NT2/D1 (cell line): Measurements from ENCODE around the gene SPOCD1.

Experiments
- DNase-seq: peaks from one replicate; pipeline ENCODE4 v3.0.0-alpha.2; 2011; ENCODE audit warnings: low read depth, low spot score
- H3K27me3 ChIP-seq: 2 replicates; pipeline ENCODE4 v1.6.0; 2011; ENCODE audit warnings: mild to moderate bottlenecking; ENCODE audit not compliant: insufficient read length, insufficient read depth
- H3K36me3 ChIP-seq: 2 replicates; pipeline ENCODE4 v1.6.1; 2011; ENCODE audit warnings: mild to moderate bottlenecking, low read length, mixed read lengths; ENCODE audit not compliant: insufficient read depth, insufficient read length
- H3K4me1 ChIP-seq: 2 replicates; pipeline ENCODE4 v1.5.1; 2011; ENCODE audit not compliant: insufficient read depth, insufficient read length
- H3K4me3 ChIP-seq: 2 replicates; pipeline ENCODE4 v1.5.1; 2011; ENCODE audit warnings: low read depth; ENCODE audit not compliant: insufficient read length
- H3K9ac ChIP-seq: 2 replicates; pipeline ENCODE4 v1.6.0; 2011; ENCODE audit warnings: low read depth; ENCODE audit not compliant: insufficient read length
- H3K9me3 ChIP-seq: 2 replicates; pipeline ENCODE4 v1.5.1; 2011; ENCODE audit warnings: mild to moderate bottlenecking, low read length; ENCODE audit not compliant: insufficient read depth
- SUZ12 ChIP-seq: IDR thresholded peaks from 2 replicates; pipeline ENCODE4 v1.6.1; 2011; ENCODE audit not compliant: insufficient read length, insufficient read depth; ENCODE audit errors: extremely low read depth
- YY1 ChIP-seq: IDR thresholded peaks from 2 replicates; pipeline ENCODE4 v1.6.1; 2011; ENCODE audit not compliant: insufficient read length, insufficient read depth
- ZNF274 ChIP-seq: IDR thresholded peaks from 2 replicates; pipeline ENCODE4 v1.6.1; 2011; ENCODE audit warnings: mild to moderate bottlenecking, low read depth, low read length

The SPOCD1 gene

GRCh38 chr1:31855038-31855845, 39.4 kb upstream of the SPOCD1 start:
- H3K9ac ChIP-seq: no peak overlapping the region
- no peak for DNase-seq
- no peak for TF ChIP-seq SUZ12
- no peak for TF ChIP-seq ZNF274
- no peak for TF ChIP-seq YY1

GRCh38 chr1:31849653-31850052, 33.8 kb upstream of the SPOCD1 start:
- H3K9me3 ChIP-seq: peaks cover 7% of the 10 kb centered on the region; the same call in 1 of the 2 replicates
- no peak for TF ChIP-seq SUZ12
- no peak for TF ChIP-seq ZNF274
- no peak for TF ChIP-seq YY1
- H3K4me3 ChIP-seq: no peak overlapping the region
- no peaks in the 10 kb centered on the region for H3K4me1 ChIP-seq
- peaks cover 2% of the 10 kb centered on the region for H3K36me3 ChIP-seq
- no peak for DNase-seq
- H3K27me3 ChIP-seq: no peaks in the 10 kb centered on the region
- H3K9ac ChIP-seq: no peak overlapping the region

More at GRCh38 chr1:31855038-31855845, 39.4 kb upstream of the SPOCD1 start:
- no peaks in the 10 kb centered on the region for H3K27me3 ChIP-seq
- H3K4me3 ChIP-seq: no peak overlapping the region
- H3K4me1 ChIP-seq: no peaks in the 10 kb centered on the region
- no peaks in the 10 kb centered on the region for H3K9me3 ChIP-seq
- H3K36me3 ChIP-seq: peaks cover 18% of the 10 kb centered on the region

- no peak for DNase-seq
- no peaks in the 10 kb centered on the region for H3K36me3 ChIP-seq
- no peaks in the 10 kb centered on the region for H3K4me1 ChIP-seq
- TF ChIP-seq YY1: no peak
- no peak overlapping the region for H3K4me3 ChIP-seq
- H3K9ac ChIP-seq: no peak overlapping the region
- peaks cover 7% of the 10 kb centered on the region; the same call in 1 of the 2 replicates for H3K9me3 ChIP-seq
- no peaks in the 10 kb centered on the region for H3K27me3 ChIP-seq
Observed at GRCh38 chr1:31848381-31848897, 32.6 kb upstream of the SPOCD1 start.

GRCh38 chr1:31846484-31846883, 30.7 kb upstream of the SPOCD1 start:
- H3K9ac ChIP-seq: no peak overlapping the region
- peaks cover 7% of the 10 kb centered on the region; the same call in 1 of the 2 replicates for H3K9me3 ChIP-seq
- no peaks in the 10 kb centered on the region for H3K36me3 ChIP-seq
- TF ChIP-seq ZNF274 (no peak), YY1 (no peak), SUZ12 (no peak)
- DNase-seq: no peak
- no peaks in the 10 kb centered on the region for H3K4me1 ChIP-seq
- H3K4me3 ChIP-seq: no peak overlapping the region
- H3K27me3 ChIP-seq: peaks cover 3% of the 10 kb centered on the region

GRCh38 chr1:31843506-31843905, 27.7 kb upstream of the SPOCD1 start:
- Histone ChIP-seq H3K27me3 (peaks cover 3% of the 10 kb centered on the region), H3K4me3 (no peak overlapping the region), H3K36me3 (no peaks in the 10 kb centered on the region), H3K9ac (no peak overlapping the region), H3K9me3 (peaks cover 7% of the 10 kb centered on the region; the same call in 1 of the 2 replicates), H3K4me1 (no peaks in the 10 kb centered on the region)
- no peak for DNase-seq
- TF ChIP-seq ZNF274 (no peak), YY1 (no peak), SUZ12 (no peak)

- H3K9me3 ChIP-seq: no peaks in the 10 kb centered on the region
- TF ChIP-seq ZNF274 (no peak), YY1 (no peak), SUZ12 (no peak)
- no peaks in the 10 kb centered on the region for H3K36me3 ChIP-seq
- H3K9ac ChIP-seq: no peak overlapping the region
- no peak for DNase-seq
- H3K4me1 ChIP-seq: no peaks in the 10 kb centered on the region
- no peak overlapping the region for H3K4me3 ChIP-seq
- peaks cover 3% of the 10 kb centered on the region for H3K27me3 ChIP-seq
Observed at GRCh38 chr1:31839662-31840343, 24.0 kb upstream of the SPOCD1 start.

- H3K4me3 ChIP-seq: no peak overlapping the region
- TF ChIP-seq SUZ12 (no peak), ZNF274 (no peak), YY1 (no peak)
- H3K36me3 ChIP-seq: no peaks in the 10 kb centered on the region
- no peaks in the 10 kb centered on the region for H3K4me1 ChIP-seq
- no peaks in the 10 kb centered on the region for H3K9me3 ChIP-seq
- no peak for DNase-seq
- H3K9ac ChIP-seq: no peak overlapping the region
- peaks cover 3% of the 10 kb centered on the region for H3K27me3 ChIP-seq
Observed at GRCh38 chr1:31837451-31838158, 21.8 kb upstream of the SPOCD1 start.
